Ishikawa (cell line): ENCODE results near the gene GFY.

ENCODE experiments used
- EGR1 ChIP-seq: IDR thresholded peaks from 2 replicates; pipeline ENCODE4 v1.6.1; 2012
- FOXM1 ChIP-seq: IDR thresholded peaks from 2 replicates; pipeline ENCODE4 v1.6.1; 2012; ENCODE audit warnings: low read depth, borderline replicate concordance
- NFIC ChIP-seq: IDR thresholded peaks from 2 replicates; pipeline ENCODE4 v1.6.1; 2012
- REST ChIP-seq: IDR thresholded peaks from 2 replicates; pipeline ENCODE4 v1.6.1; 2012; ENCODE audit warnings: low read depth, mild to moderate bottlenecking
- TAF1 ChIP-seq: IDR thresholded peaks from 2 replicates; pipeline ENCODE4 v1.6.1; 2012; ENCODE audit warnings: low read depth, mild to moderate bottlenecking
- TEAD4 ChIP-seq: IDR thresholded peaks from 2 replicates; pipeline ENCODE4 v1.6.1; 2012
- TF ChIP-seq, protein P1 (sequence below): IDR thresholded peaks from 2 replicates; pipeline ENCODE4 v1.6.1; 2012

GRCh38 chr19:49448432-49448786, 23.2 kb downstream of the GFY start:
- TF ChIP-seq NFIC, result no peak
- no peak for TF ChIP-seq EGR1
- TF ChIP-seq TAF1, result no peak
- TF ChIP-seq, protein P1, sequence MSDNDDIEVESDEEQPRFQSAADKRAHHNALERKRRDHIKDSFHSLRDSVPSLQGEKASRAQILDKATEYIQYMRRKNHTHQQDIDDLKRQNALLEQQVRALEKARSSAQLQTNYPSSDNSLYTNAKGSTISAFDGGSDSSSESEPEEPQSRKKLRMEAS, result no peak
- no peak for TF ChIP-seq REST
- no peak for TF ChIP-seq FOXM1
- no peak for TF ChIP-seq TEAD4
